ENCODE measurements around the gene ZMYM4.
"Not testable (repeated sequence)": the region's sequence is repeated elsewhere in the genome, so short reads cannot be mapped to it uniquely, and the experiment has no call there.

ZMYM4 gene

GRCh38 chr1:35454176-35454575 is 185.7 kb downstream of the ZMYM4 start:
- DNase-seq (ENCODE audit: low spot score) = no peak

GRCh38 chr1:35454616-35455015 is 186.1 kb downstream of the ZMYM4 start:
- peak; percentile 40 for DNase-seq (ENCODE audit: low spot score)

- no peak for DNase-seq (ENCODE audit: low spot score)
These were observed 192.3 kb downstream of the ZMYM4 start for GRCh38 chr1:35460796-35461195.

GRCh38 chr1:35461966-35462651 is 193.6 kb downstream of the ZMYM4 start:
- peak; percentile 17 for DNase-seq (ENCODE audit: low spot score)

- DNase-seq (ENCODE audit: low spot score) = no peak
These were observed 194.7 kb downstream of the ZMYM4 start for GRCh38 chr1:35463232-35463631.

- not testable (repeated sequence) for DNase-seq (ENCODE audit: low spot score)
These were observed 195.2 kb downstream of the ZMYM4 start for GRCh38 chr1:35463749-35464148.

- DNase-seq (ENCODE audit: low spot score) = no peak
These were observed 197.6 kb downstream of the ZMYM4 start for GRCh38 chr1:35466120-35466519.

GRCh38 chr1:35470977-35471613 is 202.6 kb downstream of the ZMYM4 start:
- DNase-seq (ENCODE audit: low spot score) = no peak

Data from activated CD4-positive, alpha-beta T cell treated with anti-CD3 and anti-CD28 coated beads, Interleukin-2, Interleukin-4, amounts not matched to agents 100 ng/mL and 50 ng/mL, durations not matched to agents 16 hours and 8 hours (primary cell).